Small intestine (tissue), 7 donors: ENCODE measurements around the gene CORO2B. TPM values are rescaled to one million over a fixed set of nuclear protein-coding genes. Genes with fewer than 3 reads are reported as not detected.
A peak's percentile ranks its signal among the peaks of the same experiment; 100 is the strongest.

ENCODE experiments used
- DNase-seq, 2 donors: peaks; one replicate each; pipeline versions ENCODE4 v3.0.0 to v3.0.0-alpha.2; 2013
- FAIRE-seq: peaks from 2 replicates; lab custom pipeline; 2012; peaks lifted over from hg19 to GRCh38; lab: Jason Lieb, UNC
- H3K27ac ChIP-seq, 3 donors: one replicate each; pipeline ENCODE4 v1.5.1; 2013; ENCODE audit warnings: low read length in 2 of 3, mild to moderate bottlenecking in 2 of 3, control low read depth in 1 of 3, inconsistent platforms in 1 of 3, low read depth in 1 of 3, moderate library complexity in 1 of 3
- H3K27me3 ChIP-seq, 3 donors: one replicate each; pipeline ENCODE4 v1.6.1; 2013; ENCODE audit warnings: low read length in 3 of 3, inconsistent platforms in 1 of 3; ENCODE audit not compliant: control insufficient read depth in 3 of 3, insufficient read depth in 3 of 3
- H3K36me3 ChIP-seq, 3 donors: one replicate each; pipeline ENCODE4 v1.6.1; 2013; ENCODE audit warnings: low read length in 3 of 3, inconsistent platforms in 1 of 3, low read depth in 1 of 3, mild to moderate bottlenecking in 1 of 3, moderate library complexity in 1 of 3; ENCODE audit not compliant: control insufficient read depth in 3 of 3, insufficient read depth in 2 of 3
- H3K4me1 ChIP-seq, 3 donors: one replicate each; pipeline ENCODE4 v1.6.1; 2013; ENCODE audit warnings: low read length in 2 of 3, inconsistent platforms in 1 of 3, low read depth in 1 of 3, mild to moderate bottlenecking in 1 of 3, moderate library complexity in 1 of 3; ENCODE audit not compliant: control insufficient read depth in 3 of 3, insufficient read depth in 2 of 3
- H3K4me3 ChIP-seq, 3 donors: one replicate each; pipeline ENCODE4 v1.5.1; 2013; ENCODE audit warnings: low read length in 3 of 3, control low read depth in 1 of 3, inconsistent platforms in 1 of 3, low read depth in 1 of 3, mild to moderate bottlenecking in 1 of 3, moderate library complexity in 1 of 3
- H3K9me3 ChIP-seq, 2 donors: one replicate each; pipeline ENCODE4 v1.6.1; 2013; ENCODE audit warnings: low read depth in 1 of 2, low read length in 1 of 2; ENCODE audit not compliant: control insufficient read depth in 2 of 2, insufficient read depth in 1 of 2
- WGBS, 3 donors: extraction: QIAGEN DNeasy Blood & Tissue Kit; methylation state at CpG; one replicate each; pipeline ENCODE4 v1.1.7; 2013; 5-methylcytosine and 5-hydroxymethylcytosine counted together
- polyA plus RNA-seq, 4 donors: library from polyadenylated mRNA; stranded (reverse) in 3 of 4; unstranded in 1 of 4; fragments of 200-250 nt in 3 of 4; fragments of 120-200 nt in 1 of 4; gene quantifications; one replicate each; pipeline versions ENCODE4 v1.2.1 to v1.2.3, GENCODE V29; 2013
- donor health status: healthy with polysubstance abuse.
- donor health status: control.
- donor health status: control.
- donor health status: Bipolar disorder and iron deficiency.
- donor health status: healthy.

Gene CORO2B
- polyA plus RNA-seq, 4 donors = 1.3 to 3.0 (median 1.7) TPM

DNA sequence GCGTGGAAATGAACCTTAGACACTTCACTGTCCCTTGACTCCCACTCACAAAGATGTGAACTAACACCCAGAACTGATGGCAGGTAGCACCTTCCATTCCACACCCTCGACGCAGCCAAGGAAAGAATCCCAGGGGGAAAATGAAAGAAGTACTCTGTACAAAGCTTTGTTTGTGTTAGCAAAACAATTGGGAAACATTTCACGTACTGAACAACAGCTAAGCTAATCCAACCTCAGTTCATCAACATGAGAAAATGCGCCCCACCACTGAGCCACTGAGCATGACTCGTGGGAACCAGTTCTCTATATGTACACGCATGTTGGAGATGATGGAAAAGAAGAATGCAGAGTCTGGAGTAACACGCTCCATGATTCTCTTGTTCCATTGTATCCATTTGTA, 32.0 kb downstream of the CORO2B start:
- Histone ChIP-seq H3K27ac (no peak overlapping the region), H3K4me1 (peaks cover 0 to 5% (median 0%) of the 10 kb centered on the region in 3 donors), H3K36me3 (no peaks in the 10 kb centered on the region), H3K27me3 (peaks cover 0 to 23% (median 0%) of the 10 kb centered on the region in 3 donors), H3K9me3 (peaks cover 0 to 10% of the 10 kb centered on the region in 2 donors), H3K4me3 (no peak overlapping the region)
- FAIRE-seq (no peak), DNase-seq (no peak)
- 67 to 80% (median 70%) methylated on average over 8 of the region's 8 CpGs for WGBS, 3 donors

- DNase-seq (peak in 1 of 2 donors; percentile 57), FAIRE-seq (no peak)
- peaks cover 0 to 23% (median 0%) of the 10 kb centered on the region in 3 donors for H3K27me3 ChIP-seq
- peaks cover 0 to 3% of the 10 kb centered on the region in 2 donors for H3K9me3 ChIP-seq
- H3K4me1 ChIP-seq = peaks cover 0 to 5% (median 0%) of the 10 kb centered on the region in 3 donors
- peak overlapping the region in 1 of 3 donors; percentile 8 for H3K27ac ChIP-seq
- 72 to 90% (median 81%) methylated on average over 3 of the region's 3 CpGs for WGBS, 3 donors
- no peaks in the 10 kb centered on the region for H3K36me3 ChIP-seq
- H3K4me3 ChIP-seq = no peak overlapping the region
Measured at GRCh38 chr15:68612503-68612902, 33.7 kb downstream of the CORO2B start.

- Histone ChIP-seq H3K36me3 (no peaks in the 10 kb centered on the region), H3K9me3 (peaks cover 0 to 3% of the 10 kb centered on the region in 2 donors), H3K4me1 (peaks cover 0 to 3% (median 0%) of the 10 kb centered on the region in 3 donors), H3K27ac (peak overlapping the region in 1 of 3 donors; percentile 8), H3K27me3 (peaks cover 0 to 23% (median 0%) of the 10 kb centered on the region in 3 donors), H3K4me3 (no peak overlapping the region)
- WGBS, 3 donors = 84 to 91% (median 91%) methylated on average over 6 of the region's 6 CpGs
- FAIRE-seq (no peak), DNase-seq (no peak)
Measured at GRCh38 chr15:68612979-68613740, 34.4 kb downstream of the CORO2B start.

DNA sequence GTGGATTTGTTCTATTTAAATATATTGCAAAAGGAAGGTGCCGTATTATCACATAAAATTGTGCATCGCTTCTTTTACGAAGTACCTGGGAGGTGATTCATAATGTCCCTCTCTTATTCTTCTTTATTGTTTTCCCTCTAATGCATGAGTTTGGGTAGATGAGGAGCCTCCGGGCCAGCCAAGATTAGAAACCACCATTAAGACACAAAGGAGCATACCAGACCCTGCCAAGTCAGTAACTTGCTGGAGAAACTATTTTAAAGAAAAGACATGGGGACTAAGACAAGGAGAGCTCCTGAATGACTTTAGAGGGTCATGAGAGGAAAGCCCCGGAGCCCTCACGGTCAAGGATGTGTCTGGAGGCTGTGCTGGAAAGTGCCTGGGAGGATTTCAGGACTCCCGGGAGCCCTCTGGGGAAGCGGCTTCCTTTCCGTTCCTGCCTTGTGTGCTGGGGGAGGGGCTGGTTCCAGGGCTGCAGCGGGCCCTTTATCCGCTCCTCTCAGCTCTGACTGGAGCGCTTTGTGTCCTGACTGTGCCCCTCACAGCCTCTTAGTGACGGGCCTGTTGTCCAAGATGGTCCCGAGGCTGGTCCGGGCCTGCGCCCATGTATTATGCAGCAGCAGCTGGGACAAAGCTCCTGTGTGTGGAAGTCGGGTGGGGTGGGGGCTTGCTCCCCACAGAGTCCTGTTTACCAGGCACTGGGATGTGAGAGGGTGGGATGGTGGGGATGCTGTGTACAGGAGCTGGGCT, 35.7 kb downstream of the CORO2B start:
- Histone ChIP-seq H3K4me1 (no peaks in the 10 kb centered on the region), H3K27ac (peak overlapping the region in 1 of 3 donors; percentile 9)
- no peak for DNase-seq

GRCh38 chr15:68615301-68615700, 36.5 kb downstream of the CORO2B start:
- Histone ChIP-seq H3K36me3 (no peaks in the 10 kb centered on the region), H3K4me3 (no peak overlapping the region), H3K27ac (peak overlapping the region in 1 of 3 donors; percentile 9), H3K27me3 (peaks cover 0 to 23% (median 0%) of the 10 kb centered on the region in 3 donors), H3K9me3 (peaks cover 0 to 3% of the 10 kb centered on the region in 2 donors), H3K4me1 (no peaks in the 10 kb centered on the region)
- FAIRE-seq (no peak), DNase-seq (no peak)
- WGBS, 3 donors = 56 to 81% (median 69%) methylated on average over 1 of the region's 1 CpG

More for the DNA sequence above, 35.7 kb downstream of the CORO2B start:
- Histone ChIP-seq H3K9me3 (peaks cover 0 to 3% of the 10 kb centered on the region in 2 donors), H3K36me3 (no peaks in the 10 kb centered on the region), H3K27me3 (peaks cover 0 to 23% (median 0%) of the 10 kb centered on the region in 3 donors), H3K4me3 (no peak overlapping the region)
- WGBS, 3 donors = 72 to 76% (median 74%) methylated on average over 17 of the region's 17 CpGs
- FAIRE-seq = no peak

DNA sequence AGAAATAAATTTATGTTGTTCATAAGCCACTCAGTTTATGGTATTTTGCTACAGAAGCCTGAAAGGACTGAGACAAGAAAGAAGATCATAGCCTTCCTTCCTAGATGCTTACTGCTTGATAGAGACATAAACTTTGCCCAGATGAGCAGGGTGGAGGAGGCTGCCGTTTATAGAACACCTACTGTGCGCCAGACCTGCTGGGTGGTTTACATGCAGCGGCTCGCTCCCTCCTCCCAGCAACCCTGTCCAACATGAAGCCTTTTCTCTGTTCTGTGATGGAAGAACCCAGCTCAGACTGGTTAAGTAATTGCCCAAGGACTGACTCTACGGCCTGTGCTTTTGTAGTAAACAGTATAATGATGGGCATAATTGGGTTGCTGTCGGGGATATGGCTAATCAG, 37.0 kb downstream of the CORO2B start:
- FAIRE-seq = no peak
- WGBS, 3 donors = 73 to 86% (median 82%) methylated on average over 6 of the region's 6 CpGs
- Histone ChIP-seq H3K27ac (no peak overlapping the region), H3K9me3 (peaks cover 0 to 3% of the 10 kb centered on the region in 2 donors), H3K4me3 (no peak overlapping the region), H3K4me1 (no peaks in the 10 kb centered on the region), H3K36me3 (no peaks in the 10 kb centered on the region), H3K27me3 (peaks cover 0 to 23% (median 0%) of the 10 kb centered on the region in 3 donors)
- DNase-seq = no peak

- 90 to 93% (median 92%) methylated on average over 16 of the region's 16 CpGs for WGBS, 3 donors
- H3K4me1 ChIP-seq = peaks cover 0 to 6% (median 0%) of the 10 kb centered on the region in 3 donors
- H3K36me3 ChIP-seq = no peaks in the 10 kb centered on the region
- H3K9me3 ChIP-seq = peaks cover 0 to 3% of the 10 kb centered on the region in 2 donors
- H3K27ac ChIP-seq = no peak overlapping the region
- FAIRE-seq (no peak), DNase-seq (no peak)
- H3K27me3 ChIP-seq = peaks cover 0 to 26% (median 0%) of the 10 kb centered on the region in 3 donors
- H3K4me3 ChIP-seq = no peak overlapping the region
Measured at GRCh38 chr15:68616397-68616796, 37.6 kb downstream of the CORO2B start.

GRCh38 chr15:68617001-68617400, 38.2 kb downstream of the CORO2B start:
- WGBS, 3 donors = 35 to 40% (median 37%) methylated on average over 2 of the region's 2 CpGs
- no peaks in the 10 kb centered on the region for H3K36me3 ChIP-seq
- FAIRE-seq = no peak

More at GRCh38 chr15:68617001-68617400, 38.2 kb downstream of the CORO2B start:
- DNase-seq = no peak
- H3K9me3 ChIP-seq = peaks cover 0 to 3% of the 10 kb centered on the region in 2 donors
- H3K4me3 ChIP-seq = no peak overlapping the region
- H3K4me1 ChIP-seq = peaks cover 0 to 6% (median 0%) of the 10 kb centered on the region in 3 donors
- peaks cover 0 to 26% (median 0%) of the 10 kb centered on the region in 3 donors for H3K27me3 ChIP-seq
- H3K27ac ChIP-seq = no peak overlapping the region
